Keratinocyte (primary cell): ENCODE data around the gene USP17L28.
"Not testable (repeated sequence)": the region's sequence is repeated elsewhere in the genome, so short reads cannot be mapped to it uniquely, and the experiment has no call there.

Experiments
- EZH2 ChIP-seq: IDR thresholded peaks from one replicate; pipeline ENCODE4 v1.6.1; 2012; ENCODE audit warnings: inconsistent platforms, mild to moderate bottlenecking, low read length, moderate library complexity
- TF ChIP-seq, protein P1 (sequence below), 3 experiments: IDR thresholded peaks in 1 of 3; conservative IDR thresholded peaks in 1 of 3; optimal IDR thresholded peaks in 1 of 3; 2 replicates in 2 of 3; 3 replicates in 1 of 3; pipeline versions ENCODE3 to v1.5.1; 2011; ENCODE audit warnings: low read length in 3 of 3, mild to moderate bottlenecking in 3 of 3, moderate library complexity in 2 of 3, control low read depth in 1 of 3, inconsistent platforms in 1 of 3; ENCODE audit not compliant: insufficient read depth in 2 of 3; ENCODE audit errors: extremely low read depth in 1 of 3

DNA sequence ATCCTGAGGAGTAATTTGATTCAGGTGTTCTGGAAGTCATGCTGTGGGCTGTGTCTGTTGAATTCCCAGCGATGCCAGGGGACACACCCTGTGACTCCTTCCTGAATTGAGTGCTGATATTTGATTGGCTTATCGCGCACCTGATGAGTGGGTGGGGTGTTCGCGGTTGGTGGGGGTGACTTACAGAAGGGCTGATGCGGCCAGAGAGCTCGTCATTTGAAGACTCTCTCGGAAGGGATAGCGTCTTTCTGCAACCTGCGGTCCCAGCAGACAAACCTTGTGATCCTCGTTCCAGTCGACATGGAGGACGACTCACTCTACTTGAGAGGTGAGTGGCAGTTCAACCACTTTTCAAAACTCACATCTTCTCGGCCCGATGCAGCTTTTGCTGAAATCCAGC is 19.1 kb upstream of the USP17L28 start, which contains the start of gene USP17L25:
- TF ChIP-seq, protein P1, sequence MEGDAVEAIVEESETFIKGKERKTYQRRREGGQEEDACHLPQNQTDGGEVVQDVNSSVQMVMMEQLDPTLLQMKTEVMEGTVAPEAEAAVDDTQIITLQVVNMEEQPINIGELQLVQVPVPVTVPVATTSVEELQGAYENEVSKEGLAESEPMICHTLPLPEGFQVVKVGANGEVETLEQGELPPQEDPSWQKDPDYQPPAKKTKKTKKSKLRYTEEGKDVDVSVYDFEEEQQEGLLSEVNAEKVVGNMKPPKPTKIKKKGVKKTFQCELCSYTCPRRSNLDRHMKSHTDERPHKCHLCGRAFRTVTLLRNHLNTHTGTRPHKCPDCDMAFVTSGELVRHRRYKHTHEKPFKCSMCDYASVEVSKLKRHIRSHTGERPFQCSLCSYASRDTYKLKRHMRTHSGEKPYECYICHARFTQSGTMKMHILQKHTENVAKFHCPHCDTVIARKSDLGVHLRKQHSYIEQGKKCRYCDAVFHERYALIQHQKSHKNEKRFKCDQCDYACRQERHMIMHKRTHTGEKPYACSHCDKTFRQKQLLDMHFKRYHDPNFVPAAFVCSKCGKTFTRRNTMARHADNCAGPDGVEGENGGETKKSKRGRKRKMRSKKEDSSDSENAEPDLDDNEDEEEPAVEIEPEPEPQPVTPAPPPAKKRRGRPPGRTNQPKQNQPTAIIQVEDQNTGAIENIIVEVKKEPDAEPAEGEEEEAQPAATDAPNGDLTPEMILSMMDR (optimal IDR thresholded peaks at IDR 0.05 in 1 of 3, IDR thresholded peaks at IDR 0.05 in 1 of 3, conservative IDR thresholded peaks at IDR 0.05 in 1 of 3; ENCODE audit: extremely low read depth in 1 of 3, insufficient read depth in 2 of 3, low read length in 3 of 3) = not testable (repeated sequence)
- not testable (repeated sequence) for TF ChIP-seq EZH2
